ENCODE measurements around the gene CDX1.

Gene CDX1

GRCh38 chr5:150146862-150147601 is 19.5 kb upstream of the CDX1 start:
- DNase-seq: no peak

GRCh38 chr5:150147670-150148069 is 18.9 kb upstream of the CDX1 start:
- DNase-seq: no peak

- DNase-seq: no peak
Measured at GRCh38 chr5:150148117-150148927, 18.3 kb upstream of the CDX1 start.

GRCh38 chr5:150149618-150150017 is 17.0 kb upstream of the CDX1 start:
- peak in 1 of 5 experiments; percentile 12 for DNase-seq

GRCh38 chr5:150152636-150153462 is 13.7 kb upstream of the CDX1 start:
- no peak for DNase-seq

- no peak for DNase-seq
Measured at GRCh38 chr5:150153483-150153882, 13.1 kb upstream of the CDX1 start.

GRCh38 chr5:150153957-150154617 is 12.5 kb upstream of the CDX1 start:
- peak in 1 of 5 experiments; percentile 21 for DNase-seq

GRCh38 chr5:150154618-150155128 is 11.9 kb upstream of the CDX1 start:
- DNase-seq: no peak

- peak in 2 of 5 experiments; percentile 17 to 20 for DNase-seq
Measured at GRCh38 chr5:150155258-150156026, 11.1 kb upstream of the CDX1 start, which contains the start of gene PDGFRB. TSS of gene PDGFRB (minus strand) at chr5:150155845. CDS start at chr5:150137047, 18,798 bp downstream.

GRCh38 chr5:150156027-150156368 is 10.6 kb upstream of the CDX1 start:
- no peak for DNase-seq

- DNase-seq: no peak
Measured at GRCh38 chr5:150156540-150156939, 10.0 kb upstream of the CDX1 start.

- no peak for DNase-seq
Measured at GRCh38 chr5:150157168-150157567, 9.4 kb upstream of the CDX1 start.

- DNase-seq: no peak
Measured at GRCh38 chr5:150158170-150158949, 8.2 kb upstream of the CDX1 start.

- no peak for DNase-seq
Measured at GRCh38 chr5:150159031-150159430, 7.5 kb upstream of the CDX1 start.

GRCh38 chr5:150159741-150160179 is 6.8 kb upstream of the CDX1 start:
- no peak for DNase-seq

GRCh38 chr5:150160448-150161081 is 6.0 kb upstream of the CDX1 start:
- no peak for DNase-seq

GRCh38 chr5:150161242-150162141 is 5.1 kb upstream of the CDX1 start:
- peak; percentile 21 to 61 (median 54) for DNase-seq

GRCh38 chr5:150162142-150162513 is 4.5 kb upstream of the CDX1 start:
- DNase-seq: no peak

- DNase-seq: no peak
Measured at GRCh38 chr5:150163035-150163434, 3.5 kb upstream of the CDX1 start.
